Measurements from ENCODE around the gene PNPLA8.

DNA sequence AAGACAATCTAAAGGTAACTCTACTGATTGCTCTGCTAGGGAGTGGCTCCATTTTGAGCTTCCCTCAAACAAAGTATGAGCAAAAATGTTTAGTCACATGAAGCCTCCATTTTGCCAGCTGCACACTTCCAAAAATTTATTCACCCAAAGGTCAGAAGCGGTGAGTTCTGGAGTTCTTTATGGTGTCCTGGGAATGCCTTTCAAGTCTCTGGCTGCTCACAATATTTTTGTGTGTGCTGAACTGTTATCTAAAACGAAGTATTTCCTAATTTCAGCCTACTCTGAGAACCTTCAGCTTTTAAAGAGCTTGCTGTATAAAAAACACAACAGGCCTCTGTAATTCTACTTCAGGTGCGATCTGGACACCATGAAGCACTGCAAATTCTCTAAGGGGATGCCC is 85.3 kb downstream of the PNPLA8 start:
- no peak for TF ChIP-seq EZH2 (IDR thresholded peaks at IDR 0.05; ENCODE audit: low read length, unreplicated experiment)
- TF ChIP-seq, protein P1, sequence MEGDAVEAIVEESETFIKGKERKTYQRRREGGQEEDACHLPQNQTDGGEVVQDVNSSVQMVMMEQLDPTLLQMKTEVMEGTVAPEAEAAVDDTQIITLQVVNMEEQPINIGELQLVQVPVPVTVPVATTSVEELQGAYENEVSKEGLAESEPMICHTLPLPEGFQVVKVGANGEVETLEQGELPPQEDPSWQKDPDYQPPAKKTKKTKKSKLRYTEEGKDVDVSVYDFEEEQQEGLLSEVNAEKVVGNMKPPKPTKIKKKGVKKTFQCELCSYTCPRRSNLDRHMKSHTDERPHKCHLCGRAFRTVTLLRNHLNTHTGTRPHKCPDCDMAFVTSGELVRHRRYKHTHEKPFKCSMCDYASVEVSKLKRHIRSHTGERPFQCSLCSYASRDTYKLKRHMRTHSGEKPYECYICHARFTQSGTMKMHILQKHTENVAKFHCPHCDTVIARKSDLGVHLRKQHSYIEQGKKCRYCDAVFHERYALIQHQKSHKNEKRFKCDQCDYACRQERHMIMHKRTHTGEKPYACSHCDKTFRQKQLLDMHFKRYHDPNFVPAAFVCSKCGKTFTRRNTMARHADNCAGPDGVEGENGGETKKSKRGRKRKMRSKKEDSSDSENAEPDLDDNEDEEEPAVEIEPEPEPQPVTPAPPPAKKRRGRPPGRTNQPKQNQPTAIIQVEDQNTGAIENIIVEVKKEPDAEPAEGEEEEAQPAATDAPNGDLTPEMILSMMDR (conservative IDR thresholded peaks at IDR 0.05; ENCODE audit: low read depth, low read length) = no peak
